Suprapubic skin (tissue), 4 donors: ENCODE data around the gene ASIC5. TPM values are rescaled to one million over a fixed set of nuclear protein-coding genes. Genes with fewer than 3 reads are reported as not detected.
A peak's percentile ranks its signal among the peaks of the same experiment; 100 is the strongest.

Source experiments
- DNase-seq, 2 donors: peaks; one replicate each; pipeline ENCODE4 v3.0.0-alpha.2; 2019; ENCODE audit warnings: low spot score in 2 of 2
- H3K27ac ChIP-seq: fragments of 200-600 bp; sonication (generic); one replicate; pipeline ENCODE4 v1.5.1; 2019
- H3K27me3 ChIP-seq: fragments of 200-600 bp; sonication (generic); one replicate; pipeline ENCODE4 v1.5.1; 2019
- H3K36me3 ChIP-seq: fragments of 200-600 bp; sonication (generic); one replicate; pipeline ENCODE4 v1.5.1; 2019
- H3K4me1 ChIP-seq: fragments of 200-600 bp; sonication (generic); one replicate; pipeline ENCODE4 v1.5.1; 2019
- H3K4me3 ChIP-seq: fragments of 200-600 bp; sonication (generic); one replicate; pipeline ENCODE4 v1.5.1; 2019; ENCODE audit warnings: mild to moderate bottlenecking
- H3K9me3 ChIP-seq: fragments of 200-600 bp; sonication (generic); one replicate; pipeline ENCODE4 v1.5.1; 2019
- EP300 ChIP-seq: sonication (generic); formaldehyde crosslinking; IDR thresholded peaks from one replicate; pipeline ENCODE4 v1.6.1; 2017; ENCODE audit warnings: antibody characterized with exemption
- POLR2A ChIP-seq, 2 donors: fragments of 450-650 bp; IDR thresholded peaks; one replicate each; pipeline ENCODE4 v1.6.1; 2017; ENCODE audit warnings: antibody characterized with exemption in 2 of 2, mild to moderate bottlenecking in 2 of 2, moderate library complexity in 2 of 2
- POLR2AphosphoS5 ChIP-seq, 3 donors: sonication (generic); formaldehyde crosslinking; IDR thresholded peaks; one replicate each; pipeline ENCODE4 v1.6.1; 2017; ENCODE audit warnings: antibody characterized with exemption in 3 of 3
- WGBS: methylation state at CpG from one replicate; pipeline ENCODE4 v1.1.5; 2018; 5-methylcytosine and 5-hydroxymethylcytosine counted together
- total RNA-seq, 4 donors: library from RNA; depleted of rRNA; stranded (reverse); fragments of >200 nt; gene quantifications; one replicate each; pipeline ENCODE4 v1.1.0, GENCODE V29; 2016
- TF ChIP-seq, protein P1 (sequence below), 2 donors: fragments of 200-600 bp in 1 of 2; fragments of 450-650 bp in 1 of 2; sonication (generic) in 1 of 2; IDR thresholded peaks; one replicate each; pipeline ENCODE4 v1.5.1; 2016 to 2019; ENCODE audit warnings: antibody characterized with exemption in 2 of 2, mild to moderate bottlenecking in 1 of 2, moderate library complexity in 1 of 2

The ASIC5 gene
- total RNA-seq, 4 donors from 2014 or later, result not detected

DNA sequence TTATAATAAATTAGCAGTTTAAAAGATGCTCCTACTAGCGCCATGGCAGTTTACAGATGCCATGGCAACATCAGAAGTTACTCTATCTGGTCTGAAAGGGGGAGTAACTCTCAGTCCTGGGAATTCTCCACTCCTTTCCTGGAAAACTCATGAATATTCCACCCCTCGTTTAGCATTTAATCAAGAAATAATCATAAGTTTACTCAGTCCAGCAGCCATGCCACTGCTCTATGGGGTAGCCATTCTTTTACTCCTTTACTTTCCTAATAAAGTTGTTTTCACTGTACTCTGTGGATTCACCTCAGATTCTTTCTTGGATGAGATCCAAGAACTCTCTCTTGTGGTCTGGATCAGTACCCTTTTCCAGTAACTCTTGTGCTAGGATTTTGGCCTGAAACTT lies 55.0 kb downstream of the ASIC5 start:
- WGBS, result 91% methylated on average over 2 of the region's 2 CpGs
- H3K27me3 ChIP-seq, result no peaks in the 10 kb centered on the region
- H3K4me3 ChIP-seq, result no peak overlapping the region
- DNase-seq, result no peak
- H3K36me3 ChIP-seq, result no peaks in the 10 kb centered on the region
- TF ChIP-seq POLR2AphosphoS5 (IDR thresholded peaks at IDR 0.05) (no peak), POLR2A (IDR thresholded peaks at IDR 0.05) (no peak), EP300 (no peak)
- TF ChIP-seq, protein P1, sequence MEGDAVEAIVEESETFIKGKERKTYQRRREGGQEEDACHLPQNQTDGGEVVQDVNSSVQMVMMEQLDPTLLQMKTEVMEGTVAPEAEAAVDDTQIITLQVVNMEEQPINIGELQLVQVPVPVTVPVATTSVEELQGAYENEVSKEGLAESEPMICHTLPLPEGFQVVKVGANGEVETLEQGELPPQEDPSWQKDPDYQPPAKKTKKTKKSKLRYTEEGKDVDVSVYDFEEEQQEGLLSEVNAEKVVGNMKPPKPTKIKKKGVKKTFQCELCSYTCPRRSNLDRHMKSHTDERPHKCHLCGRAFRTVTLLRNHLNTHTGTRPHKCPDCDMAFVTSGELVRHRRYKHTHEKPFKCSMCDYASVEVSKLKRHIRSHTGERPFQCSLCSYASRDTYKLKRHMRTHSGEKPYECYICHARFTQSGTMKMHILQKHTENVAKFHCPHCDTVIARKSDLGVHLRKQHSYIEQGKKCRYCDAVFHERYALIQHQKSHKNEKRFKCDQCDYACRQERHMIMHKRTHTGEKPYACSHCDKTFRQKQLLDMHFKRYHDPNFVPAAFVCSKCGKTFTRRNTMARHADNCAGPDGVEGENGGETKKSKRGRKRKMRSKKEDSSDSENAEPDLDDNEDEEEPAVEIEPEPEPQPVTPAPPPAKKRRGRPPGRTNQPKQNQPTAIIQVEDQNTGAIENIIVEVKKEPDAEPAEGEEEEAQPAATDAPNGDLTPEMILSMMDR (IDR thresholded peaks at IDR 0.05), result no peak
- H3K9me3 ChIP-seq, result no peaks in the 10 kb centered on the region
- H3K4me1 ChIP-seq, result no peaks in the 10 kb centered on the region
- H3K27ac ChIP-seq, result no peak overlapping the region

DNA sequence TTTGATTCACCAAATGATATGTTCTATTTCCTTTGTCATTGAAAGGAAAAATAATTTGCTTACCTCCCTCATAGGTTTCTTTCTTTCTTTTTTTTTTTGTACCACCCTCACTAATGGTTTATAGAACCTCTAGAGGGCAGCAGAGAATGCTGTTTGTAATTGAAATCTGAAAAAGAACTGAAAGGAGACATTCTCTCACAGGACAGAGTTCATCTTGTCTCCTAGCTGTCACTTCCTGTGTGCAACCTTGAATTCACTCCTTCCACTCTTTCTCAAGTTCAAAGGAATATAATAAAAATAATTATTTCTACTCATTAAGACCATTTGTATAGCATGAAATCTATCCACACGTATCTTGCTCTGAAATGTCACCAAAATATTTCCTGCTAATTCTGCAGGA lies 56.2 kb downstream of the ASIC5 start:
- DNase-seq, result no peak

DNA sequence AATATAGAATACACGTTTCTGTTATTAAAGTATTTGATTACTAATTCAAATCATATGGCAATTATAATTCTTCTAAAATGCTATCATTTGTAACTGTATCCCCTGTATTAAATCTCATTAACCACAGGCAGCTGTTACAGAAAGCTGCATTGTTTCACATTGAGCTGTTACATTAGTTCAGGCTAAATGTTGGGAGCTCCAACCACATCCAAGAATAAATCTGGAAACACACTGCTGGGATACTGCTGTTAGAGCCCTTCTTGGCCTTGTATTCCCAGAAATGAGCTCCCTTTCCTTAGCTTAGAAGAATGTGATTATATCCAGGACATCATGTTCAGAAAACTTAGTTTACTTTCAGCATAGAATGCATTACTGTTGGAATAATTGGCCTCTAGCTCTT lies 59.1 kb downstream of the ASIC5 start:
- WGBS, result 32% methylated on average over 1 of the region's 1 CpG
- no peak overlapping the region for H3K27ac ChIP-seq
- DNase-seq, result no peak

More for the DNA sequence above, 56.2 kb downstream of the ASIC5 start:
- H3K4me1 ChIP-seq, result no peaks in the 10 kb centered on the region
- 70% methylated on average over 1 of the region's 1 CpG for WGBS
- no peaks in the 10 kb centered on the region for H3K9me3 ChIP-seq
- H3K4me3 ChIP-seq, result no peak overlapping the region
- TF ChIP-seq POLR2AphosphoS5 (IDR thresholded peaks at IDR 0.05) (no peak), EP300 (no peak)
- TF ChIP-seq, protein P1 (IDR thresholded peaks at IDR 0.05), result peak; percentile 17 to 39
- no peaks in the 10 kb centered on the region for H3K36me3 ChIP-seq
- no peak overlapping the region for H3K27ac ChIP-seq
- H3K27me3 ChIP-seq, result no peaks in the 10 kb centered on the region

DNA sequence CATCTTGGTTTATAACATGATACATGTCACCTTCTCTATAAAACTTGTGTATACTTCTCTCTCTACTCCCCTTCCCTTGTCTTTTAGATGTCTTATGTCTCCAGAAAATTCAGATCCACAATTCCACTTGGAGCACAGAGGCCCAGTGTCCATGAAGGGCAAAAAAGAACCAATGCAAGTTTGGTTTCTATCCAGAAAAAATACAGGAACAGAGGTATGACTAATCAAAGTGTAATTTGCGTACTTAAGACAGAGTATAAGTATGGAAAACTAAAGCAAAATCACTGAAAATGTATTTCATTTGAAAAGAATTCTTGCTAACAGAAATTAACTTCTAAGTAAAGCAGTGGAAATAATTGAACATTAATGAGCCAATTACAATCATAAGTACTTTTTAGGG lies 61.1 kb downstream of the ASIC5 start:
- H3K4me1 ChIP-seq, result no peaks in the 10 kb centered on the region
- 96% methylated on average over 1 of the region's 1 CpG for WGBS
- no peaks in the 10 kb centered on the region for H3K27me3 ChIP-seq
- H3K36me3 ChIP-seq, result no peaks in the 10 kb centered on the region
- no peak overlapping the region for H3K27ac ChIP-seq
- no peak for TF ChIP-seq POLR2AphosphoS5 (IDR thresholded peaks at IDR 0.05)
- H3K9me3 ChIP-seq, result no peaks in the 10 kb centered on the region
- no peak overlapping the region for H3K4me3 ChIP-seq
- DNase-seq, result no peak

More for the DNA sequence above, 59.1 kb downstream of the ASIC5 start:
- Histone ChIP-seq H3K27me3 (no peaks in the 10 kb centered on the region), H3K36me3 (no peaks in the 10 kb centered on the region), H3K4me3 (no peak overlapping the region), H3K9me3 (no peaks in the 10 kb centered on the region), H3K4me1 (no peaks in the 10 kb centered on the region)
- TF ChIP-seq POLR2A (IDR thresholded peaks at IDR 0.05) (no peak), POLR2AphosphoS5 (IDR thresholded peaks at IDR 0.05) (no peak), EP300 (no peak)
- TF ChIP-seq, protein P1 (IDR thresholded peaks at IDR 0.05), result no peak

DNA sequence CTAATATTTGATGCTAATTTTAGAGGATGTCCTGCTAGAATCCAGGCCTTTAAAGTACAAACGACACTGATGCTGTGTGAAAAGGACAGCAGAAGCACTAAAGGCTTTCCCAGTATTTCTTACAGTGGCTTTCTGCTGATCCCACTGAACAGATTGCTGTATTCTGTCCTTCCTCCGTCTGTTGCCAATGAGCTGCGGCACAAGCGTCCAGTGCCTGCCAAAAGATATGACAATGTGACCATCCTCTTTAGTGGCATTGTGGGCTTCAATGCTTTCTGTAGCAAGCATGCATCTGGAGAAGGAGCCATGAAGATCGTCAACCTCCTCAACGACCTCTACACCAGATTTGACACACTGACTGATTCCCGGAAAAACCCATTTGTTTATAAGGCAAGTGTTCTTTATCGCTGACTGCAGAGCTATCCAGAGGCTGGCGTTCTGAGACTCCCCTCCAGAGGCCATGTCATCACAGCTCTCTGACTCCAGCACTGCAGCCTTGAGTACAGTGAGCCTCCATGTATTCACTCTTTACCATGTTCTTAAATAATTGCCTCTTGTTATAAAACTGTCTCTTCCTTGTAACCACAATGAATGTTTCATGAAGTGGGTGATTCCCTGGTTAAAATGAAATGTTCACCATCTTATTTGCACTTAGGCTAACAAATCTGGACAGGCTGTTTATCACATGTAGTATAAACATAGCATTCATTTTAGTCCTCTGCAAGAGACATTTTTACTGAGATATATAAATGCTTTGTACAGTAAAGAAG lies 63.7 kb downstream of the ASIC5 start:
- H3K4me3 ChIP-seq, result no peak overlapping the region
- no peaks in the 10 kb centered on the region for H3K9me3 ChIP-seq
- H3K27me3 ChIP-seq, result no peaks in the 10 kb centered on the region
- TF ChIP-seq, protein P1 (IDR thresholded peaks at IDR 0.05), result no peak
- TF ChIP-seq EP300 (no peak), POLR2AphosphoS5 (IDR thresholded peaks at IDR 0.05) (no peak), POLR2A (IDR thresholded peaks at IDR 0.05) (no peak)
- no peaks in the 10 kb centered on the region for H3K36me3 ChIP-seq
- DNase-seq, result no peak
- H3K4me1 ChIP-seq, result no peaks in the 10 kb centered on the region
- 82% methylated on average over 9 of the region's 9 CpGs for WGBS
- H3K27ac ChIP-seq, result no peak overlapping the region
